ENCODE data around the gene UBL4A. TPM values are rescaled to one million over a fixed set of nuclear protein-coding genes. Genes with fewer than 3 reads are reported as not detected.

The UBL4A gene
- total RNA-seq, 2 donors from 2014 or later, result 37.2 to 53.4 TPM

DNA sequence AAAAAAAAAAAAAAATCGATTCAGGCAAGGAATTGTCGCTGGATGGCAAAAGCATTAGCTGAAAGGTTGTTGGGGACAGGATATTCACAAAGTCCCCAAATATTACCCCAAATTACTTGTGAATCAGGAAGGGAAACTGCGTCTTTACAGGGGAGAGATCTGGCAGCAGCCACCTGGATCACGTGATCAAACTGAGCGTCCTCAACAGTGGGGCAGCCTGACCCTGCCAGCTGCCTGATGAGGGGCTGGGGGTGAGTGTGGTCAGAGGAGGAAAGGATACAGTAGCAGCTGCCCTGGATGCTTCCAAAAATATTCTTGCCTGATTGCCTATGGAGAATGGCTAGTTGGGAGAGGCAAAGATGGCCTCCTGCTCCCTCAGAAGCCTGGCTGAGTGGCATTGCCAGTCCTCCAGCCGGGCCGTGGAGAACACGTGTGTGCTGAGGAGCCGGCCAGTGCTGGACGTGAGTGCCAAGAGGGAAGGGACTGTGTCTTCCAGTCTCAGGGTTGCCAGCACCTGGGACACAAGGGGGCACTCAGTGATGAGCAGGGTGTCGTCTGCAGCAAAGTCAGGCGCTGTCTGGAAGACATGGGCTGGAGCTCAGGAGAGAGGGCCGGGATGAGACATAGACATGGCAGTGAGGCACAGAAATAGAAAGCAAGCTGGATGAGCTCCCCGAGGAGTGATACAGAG, 4.4 kb downstream of the UBL4A start:
- no peak overlapping the region for H3K27ac Mint-ChIP-seq
- no peaks in the 10 kb centered on the region for H3K9me3 Mint-ChIP-seq
- H3K4me1 Mint-ChIP-seq, result peaks cover 5% of the 10 kb centered on the region
- no peak for ATAC-seq (replicated peaks)
- H3K4me3 Mint-ChIP-seq, result no peak overlapping the region
- H3K36me3 Mint-ChIP-seq (ENCODE audit: low read depth), result peaks cover 25% of the 10 kb centered on the region
- no peaks in the 10 kb centered on the region for H3K27me3 Mint-ChIP-seq

DNA sequence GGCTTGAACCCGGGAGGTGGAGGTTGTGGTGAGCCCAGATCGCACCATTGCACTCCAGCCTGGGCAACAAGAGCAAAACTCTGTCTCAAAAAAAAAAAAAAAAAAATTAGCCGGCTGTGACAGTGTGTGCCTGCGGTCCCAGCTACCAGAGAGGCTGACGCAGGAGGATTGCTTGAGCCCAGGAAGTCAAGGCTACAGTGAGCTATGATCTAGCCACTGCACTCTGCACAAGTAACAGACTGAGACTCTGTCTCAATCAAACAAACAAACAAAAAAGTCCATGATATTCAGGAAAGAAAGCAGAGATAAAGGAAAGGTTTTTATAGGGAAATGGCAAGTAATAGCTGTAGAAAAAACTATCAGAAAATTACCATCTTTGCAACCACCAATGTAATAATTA, 5.2 kb downstream of the UBL4A start:
- H3K4me1 Mint-ChIP-seq, result peaks cover 5% of the 10 kb centered on the region
- H3K36me3 Mint-ChIP-seq (ENCODE audit: low read depth), result peaks cover 33% of the 10 kb centered on the region
- no peak overlapping the region for H3K27ac Mint-ChIP-seq
- no peaks in the 10 kb centered on the region for H3K9me3 Mint-ChIP-seq
- ATAC-seq (replicated peaks), result no peak
- no peak overlapping the region for H3K4me3 Mint-ChIP-seq
- H3K27me3 Mint-ChIP-seq, result no peaks in the 10 kb centered on the region

- Mint-ChIP-seq H3K27me3 (no peaks in the 10 kb centered on the region), H3K36me3 (ENCODE audit: low read depth) (peaks cover 16% of the 10 kb centered on the region), H3K27ac (peak within 1 kb of the TSS; percentile 89), H3K4me3 (peak within 1 kb of the TSS; percentile 86), H3K4me1 (peaks cover 5% of the 10 kb centered on the region), H3K9me3 (no peaks in the 10 kb centered on the region)
- peak; percentile 96 for ATAC-seq (replicated peaks)
These were observed 7.4 kb downstream of the UBL4A start, which contains the start of gene LAGE3 for GRCh38 chrX:154478728-154479622. Gene LAGE3 (minus strand): TSS chrX:154479281. CDS start chrX:154478915, 366 bp downstream.

GRCh38 chrX:154477891-154478477, 8.4 kb downstream of the UBL4A start:
- Mint-ChIP-seq H3K4me3 (peak overlapping the region; percentile 86), H3K4me1 (peaks cover 5% of the 10 kb centered on the region), H3K27me3 (no peaks in the 10 kb centered on the region), H3K27ac (no peak overlapping the region), H3K9me3 (no peaks in the 10 kb centered on the region), H3K36me3 (ENCODE audit: low read depth) (peaks cover 17% of the 10 kb centered on the region)
- ATAC-seq (replicated peaks), result no peak

GRCh38 chrX:154476821-154477220, 9.6 kb downstream of the UBL4A start:
- H3K4me1 Mint-ChIP-seq, result no peaks in the 10 kb centered on the region
- peak overlapping the region; percentile 86 for H3K4me3 Mint-ChIP-seq
- ATAC-seq (replicated peaks), result no peak
- H3K27ac Mint-ChIP-seq, result no peak overlapping the region
- peaks cover 19% of the 10 kb centered on the region for H3K36me3 Mint-ChIP-seq (ENCODE audit: low read depth)
- H3K9me3 Mint-ChIP-seq, result no peaks in the 10 kb centered on the region
- no peaks in the 10 kb centered on the region for H3K27me3 Mint-ChIP-seq

GRCh38 chrX:154473683-154474082, 12.7 kb downstream of the UBL4A start:
- no peak overlapping the region for H3K4me3 Mint-ChIP-seq
- H3K9me3 Mint-ChIP-seq, result no peaks in the 10 kb centered on the region

GRCh38 chrX:154472685-154473632, 13.5 kb downstream of the UBL4A start:
- Mint-ChIP-seq H3K27me3 (no peaks in the 10 kb centered on the region), H3K9me3 (no peaks in the 10 kb centered on the region), H3K27ac (no peak overlapping the region), H3K4me3 (no peak overlapping the region), H3K36me3 (ENCODE audit: low read depth) (peaks cover 32% of the 10 kb centered on the region), H3K4me1 (no peaks in the 10 kb centered on the region)
- ATAC-seq (replicated peaks), result no peak

More at GRCh38 chrX:154473683-154474082, 12.7 kb downstream of the UBL4A start:
- no peak overlapping the region for H3K27ac Mint-ChIP-seq
- H3K36me3 Mint-ChIP-seq (ENCODE audit: low read depth), result peaks cover 32% of the 10 kb centered on the region
- no peak for ATAC-seq (replicated peaks)
- H3K27me3 Mint-ChIP-seq, result no peaks in the 10 kb centered on the region
- H3K4me1 Mint-ChIP-seq, result no peaks in the 10 kb centered on the region

- no peaks in the 10 kb centered on the region for H3K27me3 Mint-ChIP-seq
These were observed 14.4 kb downstream of the UBL4A start for GRCh38 chrX:154471839-154472684.

GRCh38 chrX:154470914-154471568, 15.4 kb downstream of the UBL4A start:
- Mint-ChIP-seq H3K27ac (no peak overlapping the region), H3K27me3 (no peaks in the 10 kb centered on the region), H3K4me1 (no peaks in the 10 kb centered on the region), H3K36me3 (ENCODE audit: low read depth) (peaks cover 28% of the 10 kb centered on the region), H3K9me3 (no peaks in the 10 kb centered on the region), H3K4me3 (no peak overlapping the region)
- ATAC-seq (replicated peaks), result no peak

More at GRCh38 chrX:154471839-154472684, 14.4 kb downstream of the UBL4A start:
- Mint-ChIP-seq H3K27ac (no peak overlapping the region), H3K4me1 (no peaks in the 10 kb centered on the region), H3K36me3 (ENCODE audit: low read depth) (peaks cover 32% of the 10 kb centered on the region), H3K4me3 (no peak overlapping the region), H3K9me3 (no peaks in the 10 kb centered on the region)
- ATAC-seq (replicated peaks), result no peak

GRCh38 chrX:154470434-154470833, 16.0 kb downstream of the UBL4A start:
- H3K4me3 Mint-ChIP-seq, result no peak overlapping the region
- no peaks in the 10 kb centered on the region for H3K27me3 Mint-ChIP-seq
- H3K9me3 Mint-ChIP-seq, result no peaks in the 10 kb centered on the region
- H3K27ac Mint-ChIP-seq, result no peak overlapping the region
- no peaks in the 10 kb centered on the region for H3K4me1 Mint-ChIP-seq
- ATAC-seq (replicated peaks), result no peak
- peaks cover 30% of the 10 kb centered on the region for H3K36me3 Mint-ChIP-seq (ENCODE audit: low read depth)

DNA sequence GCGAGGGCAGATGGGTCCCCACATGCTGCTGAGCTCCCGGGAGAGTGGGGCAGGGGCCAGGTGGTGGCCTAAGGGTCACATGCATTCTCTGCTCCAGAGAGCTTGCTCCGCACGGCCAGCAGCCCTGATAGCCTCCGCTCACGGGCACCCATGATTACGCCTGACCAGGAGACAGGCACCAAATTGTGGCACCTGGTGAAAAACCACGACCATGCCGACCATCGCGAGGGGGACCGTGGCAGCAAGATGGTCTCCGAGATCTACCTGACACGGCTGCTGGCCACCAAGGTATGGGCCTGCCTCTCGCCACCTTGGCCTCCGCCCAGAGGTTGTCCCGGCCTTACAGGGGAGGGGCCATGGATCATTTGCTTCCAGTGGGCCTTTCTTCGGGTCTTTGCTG, 16.5 kb downstream of the UBL4A start:
- ATAC-seq (replicated peaks), result no peak
- no peak overlapping the region for H3K4me3 Mint-ChIP-seq
- no peaks in the 10 kb centered on the region for H3K27me3 Mint-ChIP-seq
- H3K4me1 Mint-ChIP-seq, result no peaks in the 10 kb centered on the region
- no peaks in the 10 kb centered on the region for H3K9me3 Mint-ChIP-seq
- no peak overlapping the region for H3K27ac Mint-ChIP-seq
- peaks cover 30% of the 10 kb centered on the region for H3K36me3 Mint-ChIP-seq (ENCODE audit: low read depth)

DNA sequence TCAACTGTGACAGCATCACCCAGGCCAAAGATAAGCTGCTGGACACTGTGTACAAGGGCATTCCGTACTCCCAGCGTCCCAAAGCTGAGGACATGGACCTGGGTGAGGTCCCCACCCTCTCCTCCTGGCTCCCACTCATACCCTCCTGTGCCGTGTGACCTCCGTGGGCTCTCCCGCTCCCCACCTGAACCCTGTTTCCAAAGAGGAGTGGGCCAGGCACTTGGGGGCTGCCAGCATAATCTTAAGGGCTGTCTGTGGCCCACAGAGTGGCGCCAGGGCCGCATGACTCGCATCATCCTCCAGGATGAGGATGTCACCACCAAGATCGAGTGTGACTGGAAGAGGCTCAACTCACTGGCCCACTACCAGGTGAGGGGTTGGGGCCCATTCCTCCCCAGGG, 17.3 kb downstream of the UBL4A start:
- no peak overlapping the region for H3K27ac Mint-ChIP-seq

GRCh38 chrX:154468217-154468616, 18.2 kb downstream of the UBL4A start:
- Mint-ChIP-seq H3K27me3 (no peaks in the 10 kb centered on the region), H3K4me1 (no peaks in the 10 kb centered on the region), H3K27ac (no peak overlapping the region), H3K9me3 (no peaks in the 10 kb centered on the region), H3K4me3 (no peak overlapping the region), H3K36me3 (ENCODE audit: low read depth) (peaks cover 31% of the 10 kb centered on the region)
- ATAC-seq (replicated peaks), result no peak

More for the DNA sequence above, 17.3 kb downstream of the UBL4A start:
- no peaks in the 10 kb centered on the region for H3K9me3 Mint-ChIP-seq
- H3K36me3 Mint-ChIP-seq (ENCODE audit: low read depth), result peaks cover 36% of the 10 kb centered on the region
- no peaks in the 10 kb centered on the region for H3K27me3 Mint-ChIP-seq
- no peak overlapping the region for H3K4me3 Mint-ChIP-seq
- no peak for ATAC-seq (replicated peaks)
- no peaks in the 10 kb centered on the region for H3K4me1 Mint-ChIP-seq
